Transverse colon (tissue), 4 donors: ENCODE measurements around the gene WDR5.

Experiments used
- EP300 ChIP-seq: sonication (generic); formaldehyde crosslinking; IDR thresholded peaks from one replicate; pipeline ENCODE4 v1.6.1; 2017; ENCODE audit warnings: antibody characterized with exemption, low read depth
- POLR2A ChIP-seq: fragments of 450-650 bp; IDR thresholded peaks from one replicate; pipeline ENCODE4 v1.6.1; 2016; ENCODE audit warnings: antibody characterized with exemption, mild to moderate bottlenecking, moderate library complexity
- POLR2AphosphoS5 ChIP-seq, 3 donors: sonication (generic); formaldehyde crosslinking; IDR thresholded peaks; one replicate each; pipeline ENCODE4 v1.6.1; 2016; ENCODE audit warnings: antibody characterized with exemption in 3 of 3
- TF ChIP-seq, protein P1 (sequence below), 5 experiments: fragments of 200-600 bp in 3 of 5; fragments of 450-650 bp in 2 of 5; sonication (generic) in 3 of 5; IDR thresholded peaks; 1 replicate in 2 of 5; 2 replicates in 3 of 5; pipeline ENCODE4 v1.5.1; 2016 to 2017; ENCODE audit warnings: antibody characterized with exemption in 5 of 5, inconsistent platforms in 3 of 5, mild to moderate bottlenecking in 2 of 5, moderate library complexity in 1 of 5

GRCh38 chr9:134189145-134189469, 53.2 kb downstream of the WDR5 start:
- TF ChIP-seq, protein P1, sequence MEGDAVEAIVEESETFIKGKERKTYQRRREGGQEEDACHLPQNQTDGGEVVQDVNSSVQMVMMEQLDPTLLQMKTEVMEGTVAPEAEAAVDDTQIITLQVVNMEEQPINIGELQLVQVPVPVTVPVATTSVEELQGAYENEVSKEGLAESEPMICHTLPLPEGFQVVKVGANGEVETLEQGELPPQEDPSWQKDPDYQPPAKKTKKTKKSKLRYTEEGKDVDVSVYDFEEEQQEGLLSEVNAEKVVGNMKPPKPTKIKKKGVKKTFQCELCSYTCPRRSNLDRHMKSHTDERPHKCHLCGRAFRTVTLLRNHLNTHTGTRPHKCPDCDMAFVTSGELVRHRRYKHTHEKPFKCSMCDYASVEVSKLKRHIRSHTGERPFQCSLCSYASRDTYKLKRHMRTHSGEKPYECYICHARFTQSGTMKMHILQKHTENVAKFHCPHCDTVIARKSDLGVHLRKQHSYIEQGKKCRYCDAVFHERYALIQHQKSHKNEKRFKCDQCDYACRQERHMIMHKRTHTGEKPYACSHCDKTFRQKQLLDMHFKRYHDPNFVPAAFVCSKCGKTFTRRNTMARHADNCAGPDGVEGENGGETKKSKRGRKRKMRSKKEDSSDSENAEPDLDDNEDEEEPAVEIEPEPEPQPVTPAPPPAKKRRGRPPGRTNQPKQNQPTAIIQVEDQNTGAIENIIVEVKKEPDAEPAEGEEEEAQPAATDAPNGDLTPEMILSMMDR (IDR thresholded peaks at IDR 0.05), result no peak
- no peak for TF ChIP-seq EP300
- no peak for TF ChIP-seq POLR2AphosphoS5 (IDR thresholded peaks at IDR 0.05)
- TF ChIP-seq POLR2A, result no peak
